ENCODE measurements around the gene MAP3K13.

- TF ChIP-seq CEBPB (IDR thresholded peaks at IDR 0.05; ENCODE audit: borderline replicate concordance in 1 of 2, low read depth in 2 of 2, low read length in 2 of 2) (no peak), ETV6 (conservative IDR thresholded peaks at IDR 0.05 in 1 of 2, IDR thresholded peaks at IDR 0.05 in 1 of 2; ENCODE audit: borderline replicate concordance in 1 of 2, low read depth in 1 of 2) (no peak), POLR2A (IDR thresholded peaks at IDR 0.05; ENCODE audit: low read depth, low read length) (no peak), TARDBP (IDR thresholded peaks at IDR 0.05; ENCODE audit: borderline replicate concordance) (no peak), GATAD2B (conservative IDR thresholded peaks at IDR 0.05; ENCODE audit: low read depth) (no peak), CTCF (IDR thresholded peaks at IDR 0.05 in 2 of 3, conservative IDR thresholded peaks at IDR 0.05 in 1 of 3; ENCODE audit: control insufficient read depth in 2 of 3, extremely low read depth in 1 of 3, insufficient read depth in 1 of 3, low read depth in 3 of 3, low read length in 3 of 3) (no peak), HDAC2 (IDR thresholded peaks at IDR 0.05) (no peak), DPF2 (IDR thresholded peaks at IDR 0.05) (no peak), ELK1 (IDR thresholded peaks at IDR 0.05; ENCODE audit: low read depth, low read length) (no peak), ZNF24 (IDR thresholded peaks at IDR 0.05) (no peak), RB1 (IDR thresholded peaks at IDR 0.05; ENCODE audit: borderline replicate concordance) (no peak), MAX (IDR thresholded peaks at IDR 0.05; ENCODE audit: low read depth, low read length) (no peak), E2F4 (IDR thresholded peaks at IDR 0.05; ENCODE audit: low read depth, low read length) (no peak)
Observed at GRCh38 chr3:185448107-185448506, 85.2 kb downstream of the MAP3K13 start.

Data from GM12878 (cell line).